Lung (tissue), 12 donors: ENCODE results near the gene ACP1. TPM values are rescaled to one million over a fixed set of nuclear protein-coding genes. Genes with fewer than 3 reads are reported as not detected.

Experiments
- ATAC-seq: fragments of 200-7000 bp; cut with Tn5 transposase; one replicate; pipeline ENCODE4 v1.9.1; 2020; ENCODE audit warnings: moderate number of reproducible peaks; ENCODE audit not compliant: insufficient read depth, low FRiP score
- DNase-seq, 3 donors: peaks; one replicate each; pipeline ENCODE4 v3.0.0-alpha.2; 2013 to 2017
- H3K27ac ChIP-seq, 2 donors: one replicate each; pipeline ENCODE4 v1.5.1; 2013; ENCODE audit warnings: mild to moderate bottlenecking in 2 of 2, moderate library complexity in 2 of 2, control low read depth in 1 of 2, inconsistent platforms in 1 of 2, low read depth in 1 of 2, low read length in 1 of 2
- H3K27me3 ChIP-seq, 3 donors: one replicate each; pipeline ENCODE4 v1.5.1; 2013; ENCODE audit warnings: low read length in 2 of 3; ENCODE audit not compliant: control insufficient read depth in 3 of 3, insufficient read depth in 3 of 3
- H3K36me3 ChIP-seq, 4 donors: one replicate each; pipeline ENCODE4 v1.5.1; 2013; ENCODE audit warnings: low read length in 4 of 4, mild to moderate bottlenecking in 1 of 4, moderate library complexity in 1 of 4; ENCODE audit not compliant: control insufficient read depth in 4 of 4, insufficient read depth in 4 of 4
- H3K4me1 ChIP-seq, 5 donors: one replicate each; pipeline ENCODE4 v1.5.1; 2013; ENCODE audit warnings: low read length in 5 of 5, mild to moderate bottlenecking in 2 of 5, moderate library complexity in 1 of 5; ENCODE audit not compliant: control insufficient read depth in 5 of 5, insufficient read depth in 5 of 5
- H3K4me3 ChIP-seq: one replicate; pipeline ENCODE4 v1.5.1; 2013; ENCODE audit warnings: mild to moderate bottlenecking, control low read depth, moderate library complexity
- H3K9ac ChIP-seq, 2 donors: one replicate each; pipeline ENCODE4 v1.5.1; 2013; ENCODE audit warnings: low read length in 2 of 2, control low read depth in 1 of 2; ENCODE audit not compliant: insufficient read depth in 1 of 2
- H3K9me3 ChIP-seq, 4 donors: one replicate each; pipeline ENCODE4 v1.5.1; 2013; ENCODE audit warnings: low read length in 3 of 4, mild to moderate bottlenecking in 1 of 4, moderate library complexity in 1 of 4; ENCODE audit not compliant: control insufficient read depth in 4 of 4, insufficient read depth in 3 of 4
- WGBS, 2 donors: extraction: QIAGEN DNeasy Blood & Tissue Kit; methylation state at CpG; one replicate each; pipeline ENCODE4 v1.1.7; 2013; 5-methylcytosine and 5-hydroxymethylcytosine counted together
- polyA plus RNA-seq, 2 donors: library from polyadenylated mRNA; stranded (reverse); fragments of 200-250 nt; gene quantifications; one replicate each; pipeline ENCODE4 v1.2.1, GENCODE V29; 2013
- total RNA-seq, 2 donors: library from RNA; depleted of rRNA in 1 of 2; stranded (reverse); fragments of >200 nt in 1 of 2; gene quantifications; one replicate each; pipeline ENCODE4 v1.2.1, GENCODE V29; 2014 to 2021
- TF ChIP-seq, protein P1 (sequence below): IDR thresholded peaks from 2 replicates; pipeline ENCODE4 v1.5.1; 2012; ENCODE audit warnings: mild to moderate bottlenecking; ENCODE audit errors: control extremely low read depth, extremely low read depth
- donor health status: control.
- donor health status: control.
- donor health status: Bipolar disorder and iron deficiency.
- donor health status: healthy.
- donor health status: DM: yes; HTN: yes; CAD: no.

The ACP1 gene
- total and polyA plus RNA-seq, 4 donors: 66.0 to 136 (median 75.0) TPM

DNA sequence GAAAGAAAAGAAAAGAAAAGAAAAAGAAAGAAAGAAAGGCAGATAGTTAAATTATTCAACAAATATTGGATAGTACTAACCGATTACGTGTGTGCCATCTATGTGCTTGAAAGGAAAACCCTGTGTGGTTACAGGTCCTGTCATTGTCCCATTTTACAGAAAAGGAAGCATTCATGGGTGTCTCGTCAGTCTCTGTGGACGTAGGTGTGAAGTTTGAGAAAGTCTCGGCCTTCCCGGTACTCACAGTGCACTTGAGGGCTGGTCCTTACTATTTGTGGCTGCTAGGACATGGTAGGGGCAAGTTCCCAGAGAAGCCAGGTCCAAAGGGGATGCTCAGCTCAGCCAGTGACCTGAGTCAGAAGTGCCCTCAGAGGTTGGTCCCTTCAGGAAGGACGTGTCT lies 20.2 kb upstream of the ACP1 start:
- DNase-seq: no peak
- WGBS, 2 donors: 95 to 97% methylated on average over 7 of the region's 7 CpGs
- Histone ChIP-seq H3K9ac (no peak overlapping the region), H3K36me3 (peaks cover 15 to 34% (median 24%) of the 10 kb centered on the region in 4 donors), H3K27ac (no peak overlapping the region), H3K9me3 (peaks cover 0 to 2% (median 0%) of the 10 kb centered on the region in 4 donors), H3K27me3 (no peaks in the 10 kb centered on the region), H3K4me3 (no peak overlapping the region), H3K4me1 (no peaks in the 10 kb centered on the region)
- ATAC-seq: no peak
- TF ChIP-seq, protein P1, sequence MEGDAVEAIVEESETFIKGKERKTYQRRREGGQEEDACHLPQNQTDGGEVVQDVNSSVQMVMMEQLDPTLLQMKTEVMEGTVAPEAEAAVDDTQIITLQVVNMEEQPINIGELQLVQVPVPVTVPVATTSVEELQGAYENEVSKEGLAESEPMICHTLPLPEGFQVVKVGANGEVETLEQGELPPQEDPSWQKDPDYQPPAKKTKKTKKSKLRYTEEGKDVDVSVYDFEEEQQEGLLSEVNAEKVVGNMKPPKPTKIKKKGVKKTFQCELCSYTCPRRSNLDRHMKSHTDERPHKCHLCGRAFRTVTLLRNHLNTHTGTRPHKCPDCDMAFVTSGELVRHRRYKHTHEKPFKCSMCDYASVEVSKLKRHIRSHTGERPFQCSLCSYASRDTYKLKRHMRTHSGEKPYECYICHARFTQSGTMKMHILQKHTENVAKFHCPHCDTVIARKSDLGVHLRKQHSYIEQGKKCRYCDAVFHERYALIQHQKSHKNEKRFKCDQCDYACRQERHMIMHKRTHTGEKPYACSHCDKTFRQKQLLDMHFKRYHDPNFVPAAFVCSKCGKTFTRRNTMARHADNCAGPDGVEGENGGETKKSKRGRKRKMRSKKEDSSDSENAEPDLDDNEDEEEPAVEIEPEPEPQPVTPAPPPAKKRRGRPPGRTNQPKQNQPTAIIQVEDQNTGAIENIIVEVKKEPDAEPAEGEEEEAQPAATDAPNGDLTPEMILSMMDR: no peak

- H3K4me3 ChIP-seq: no peak overlapping the region
- H3K9ac ChIP-seq: no peak overlapping the region
- WGBS, 2 donors: 64 to 68% methylated on average over 6 of the region's 6 CpGs
- DNase-seq (peak; percentile 28 to 75 (median 64)), ATAC-seq (peak; percentile 77)
- H3K4me1 ChIP-seq: no peaks in the 10 kb centered on the region
- TF ChIP-seq, protein P1: peak; percentile 23
- no peaks in the 10 kb centered on the region for H3K27me3 ChIP-seq
- H3K36me3 ChIP-seq: peaks cover 15 to 40% (median 23%) of the 10 kb centered on the region in 4 donors
- no peak overlapping the region for H3K27ac ChIP-seq
- H3K9me3 ChIP-seq: peaks cover 0 to 2% (median 0%) of the 10 kb centered on the region in 4 donors
Observed at GRCh38 chr2:246489-247144, 18.1 kb upstream of the ACP1 start.

DNA sequence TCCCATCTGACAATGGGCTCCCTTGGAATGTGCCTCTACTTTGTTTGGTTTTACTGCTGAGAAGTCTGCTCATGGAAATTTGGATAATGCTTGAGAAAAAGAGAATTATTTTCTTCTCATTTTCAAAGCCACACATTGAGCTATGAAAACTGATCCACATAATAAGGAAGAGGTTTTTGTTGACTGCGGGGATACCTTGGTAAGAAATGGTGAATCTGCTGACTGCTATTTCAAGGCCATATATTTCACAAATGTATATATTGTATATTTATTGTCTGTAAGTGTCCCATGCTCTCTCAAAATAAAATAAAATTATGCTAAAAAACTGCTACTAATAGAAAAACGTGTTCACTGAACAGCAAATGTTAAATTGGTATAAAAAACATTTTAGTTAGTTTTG lies 16.0 kb upstream of the ACP1 start:
- Histone ChIP-seq H3K9ac (no peak overlapping the region), H3K4me1 (no peaks in the 10 kb centered on the region), H3K9me3 (no peaks in the 10 kb centered on the region), H3K36me3 (peaks cover 10 to 35% (median 15%) of the 10 kb centered on the region in 4 donors), H3K4me3 (no peak overlapping the region), H3K27me3 (no peaks in the 10 kb centered on the region), H3K27ac (no peak overlapping the region)
- 89 to 91% methylated on average over 2 of the region's 2 CpGs for WGBS, 2 donors
- TF ChIP-seq, protein P1: no peak
- ATAC-seq: no peak
- DNase-seq: no peak

- TF ChIP-seq, protein P1: no peak
- Histone ChIP-seq H3K9me3 (no peaks in the 10 kb centered on the region), H3K9ac (no peak overlapping the region), H3K27me3 (no peaks in the 10 kb centered on the region), H3K4me3 (no peak overlapping the region), H3K27ac (no peak overlapping the region), H3K4me1 (no peaks in the 10 kb centered on the region), H3K36me3 (peaks cover 8 to 30% (median 13%) of the 10 kb centered on the region in 4 donors)
- DNase-seq: no peak
- ATAC-seq: no peak
- 92% methylated on average over 15 of the region's 15 CpGs for WGBS, 2 donors
Observed at GRCh38 chr2:249538-250042, 15.2 kb upstream of the ACP1 start.
